Heart right ventricle (tissue), 16 donors: Measurements from ENCODE around the gene ABCA7. TPM values are rescaled to one million over a fixed set of nuclear protein-coding genes. Genes with fewer than 3 reads are reported as not detected.

ENCODE experiments used
- ATAC-seq, 8 donors: fragments of 200-7000 bp; cut with Tn5 transposase; one replicate each; pipeline ENCODE4 v1.9.1; 2020; ENCODE audit warnings: mild to moderate bottlenecking in 8 of 8, moderate library complexity in 8 of 8, moderate number of reproducible peaks in 1 of 8
- DNase-seq, 2 donors: peaks; one replicate each; pipeline ENCODE4 v3.0.0-alpha.2; 2020
- H3K27ac ChIP-seq, 10 donors: fragments of 200-600 bp; sonication (generic) in 2 of 10; one replicate each; pipeline versions ENCODE4 v1.5.0 to v1.8.0; 2020 to 2022; ENCODE audit warnings: mild to moderate bottlenecking in 3 of 10
- H3K27me3 ChIP-seq, 7 donors: fragments of 200-600 bp; one replicate each; pipeline ENCODE4 v1.8.0; 2021 to 2022; ENCODE audit warnings: mild to moderate bottlenecking in 2 of 7
- H3K36me3 ChIP-seq, 9 donors: fragments of 200-600 bp; sonication (generic) in 1 of 9; one replicate each; pipeline versions ENCODE4 v1.5.0 to v1.8.0; 2020 to 2022; ENCODE audit warnings: mild to moderate bottlenecking in 2 of 9
- H3K4me1 ChIP-seq, 9 donors: fragments of 200-600 bp; sonication (generic) in 1 of 9; one replicate each; pipeline versions ENCODE4 v1.5.0 to v1.8.0; 2020 to 2022; ENCODE audit warnings: mild to moderate bottlenecking in 4 of 9
- H3K4me3 ChIP-seq, 10 donors: fragments of 200-600 bp; sonication (generic) in 2 of 10; one replicate each; pipeline versions ENCODE4 v1.5.0 to v1.8.0; 2020 to 2022; ENCODE audit warnings: mild to moderate bottlenecking in 7 of 10, moderate library complexity in 2 of 10
- H3K9me3 ChIP-seq, 11 donors: fragments of 200-600 bp in 10 of 11; sonication (generic) in 2 of 11; one replicate each; pipeline versions ENCODE4 v1.5.0 to v1.8.0; 2013 to 2022; ENCODE audit warnings: mild to moderate bottlenecking in 2 of 11, control low read depth in 1 of 11, moderate library complexity in 1 of 11
- WGBS, 2 donors: extraction: QIAGEN DNeasy Blood & Tissue Kit; methylation state at CpG; one replicate each; pipeline ENCODE4 v1.1.7; 2013; ENCODE audit warnings: inconsistent platforms in 1 of 2; 5-methylcytosine and 5-hydroxymethylcytosine counted together
- intact Hi-C, 10 donors: fragments of 100-400 bp; cut with DNase I; formaldehyde crosslinking; loops; one replicate each; pipeline versions ENCODE4 v1.11.1 to v1.14.2; 2022
- polyA plus RNA-seq, 2 donors: library from polyadenylated mRNA; stranded (reverse); fragments of 200-250 nt; gene quantifications; one replicate each; pipeline ENCODE4 v1.2.3, GENCODE V29; 2013
- total RNA-seq, 10 donors: library from RNA; stranded (reverse); fragmentation: NEBNext Ultra II Directional in 3 of 10; extraction: Animal tissue kit (Norgen Biotek cat#: 25700) in 3 of 10; gene quantifications; one replicate each; pipeline versions ENCODE4 v1.2.1 to v1.2.4, GENCODE V29; 2021 to 2023
- TF ChIP-seq, protein P1 (sequence below), 9 donors: fragments of 200-600 bp; sonication (generic) in 2 of 9; IDR thresholded peaks; one replicate each; pipeline versions ENCODE4 v1.5.0 to v1.8.0; 2021 to 2022; ENCODE audit warnings: antibody characterized with exemption in 9 of 9, mild to moderate bottlenecking in 5 of 9, moderate library complexity in 1 of 9
- donor health status: Arrhythmogenic right ventricular cardiomyopathy.
- donor health status: ischemic (EF 13 %, LVEDD 7.1; RV severe dilation, severe dysfunction).
- donor health status: healthy with polysubstance abuse.
- donor health status: DM: no; HTN: yes; CAD: no.
- donor health status: DM: no; HTN: no; CAD: no.
- donor health status: ischemic (EF 25% LVEDD 6.9; RV normal size, moderate dysfunction).
- donor health status: ischemic (EF 25% LVEDD 5.7; RV mildly dilated, moderate dysfunction).
- donor health status: healthy.
- donor health status: DM: yes; HTN: yes; CAD: no.
- donor health status: Ischemic cardiomyopathy.
- donor health status: ischemic (EF 35%, LVEDD 5.7; RV mildly dilated, moderate dysfunction).
- donor health status: nonischemic (EF 11% LVEDD 7.7; RV severe dilation, severe dysfunction).
- donor health status: DM: yes; HTN: yes; CAD: no.
- donor health status: PGD.
- donor health status: ischemic (EF 29% LVEDD 5.4; RV normal size, mild dysfunction).
- donor health status: nonischemic (EF 23%, LVEDD 6.1; RV moderate dilation, normal function).

The ABCA7 gene
- total and polyA plus RNA-seq, 12 donors, result 2.7 to 23.4 (median 5.6) TPM

DNA sequence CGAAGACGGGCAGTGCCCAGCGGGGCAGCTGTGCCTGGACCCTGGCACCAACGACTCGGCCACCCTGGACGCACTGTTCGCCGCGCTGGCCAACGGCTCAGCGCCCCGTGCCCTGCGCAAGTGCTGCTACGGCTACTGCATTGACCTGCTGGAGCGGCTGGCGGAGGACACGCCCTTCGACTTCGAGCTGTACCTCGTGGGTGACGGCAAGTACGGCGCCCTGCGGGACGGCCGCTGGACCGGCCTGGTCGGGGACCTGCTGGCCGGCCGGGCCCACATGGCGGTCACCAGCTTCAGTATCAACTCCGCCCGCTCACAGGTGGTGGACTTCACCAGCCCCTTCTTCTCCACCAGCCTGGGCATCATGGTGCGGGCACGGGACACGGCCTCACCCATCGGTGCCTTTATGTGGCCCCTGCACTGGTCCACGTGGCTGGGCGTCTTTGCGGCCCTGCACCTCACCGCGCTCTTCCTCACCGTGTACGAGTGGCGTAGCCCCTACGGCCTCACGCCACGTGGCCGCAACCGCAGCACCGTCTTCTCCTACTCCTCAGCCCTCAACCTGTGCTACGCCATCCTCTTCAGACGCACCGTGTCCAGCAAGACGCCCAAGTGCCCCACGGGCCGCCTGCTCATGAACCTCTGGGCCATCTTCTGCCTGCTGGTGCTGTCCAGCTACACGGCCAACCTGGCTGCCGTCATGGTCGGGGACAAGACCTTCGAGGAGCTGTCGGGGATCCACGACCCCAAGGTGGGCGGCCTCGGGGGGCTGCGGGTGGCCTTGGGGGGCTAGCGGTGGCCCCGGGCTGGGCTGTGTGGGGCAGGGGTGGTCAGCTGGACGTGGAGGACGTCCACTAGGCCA is 34.9 kb upstream of the ABCA7 start:
- intact Hi-C loops, result no loop called here
- WGBS, 2 donors, result 88 to 89% methylated on average over 70 of the region's 70 CpGs
- peaks cover 11 to 37% (median 22%) of the 10 kb centered on the region in 7 donors for H3K27me3 ChIP-seq
- no peak overlapping the region for H3K27ac ChIP-seq
- H3K4me1 ChIP-seq, result peaks cover 0 to 23% (median 12%) of the 10 kb centered on the region in 9 donors
- no peak overlapping the region for H3K4me3 ChIP-seq
- no peaks in the 10 kb centered on the region for H3K9me3 ChIP-seq
- ATAC-seq (no peak), DNase-seq (no peak)
- TF ChIP-seq, protein P1, sequence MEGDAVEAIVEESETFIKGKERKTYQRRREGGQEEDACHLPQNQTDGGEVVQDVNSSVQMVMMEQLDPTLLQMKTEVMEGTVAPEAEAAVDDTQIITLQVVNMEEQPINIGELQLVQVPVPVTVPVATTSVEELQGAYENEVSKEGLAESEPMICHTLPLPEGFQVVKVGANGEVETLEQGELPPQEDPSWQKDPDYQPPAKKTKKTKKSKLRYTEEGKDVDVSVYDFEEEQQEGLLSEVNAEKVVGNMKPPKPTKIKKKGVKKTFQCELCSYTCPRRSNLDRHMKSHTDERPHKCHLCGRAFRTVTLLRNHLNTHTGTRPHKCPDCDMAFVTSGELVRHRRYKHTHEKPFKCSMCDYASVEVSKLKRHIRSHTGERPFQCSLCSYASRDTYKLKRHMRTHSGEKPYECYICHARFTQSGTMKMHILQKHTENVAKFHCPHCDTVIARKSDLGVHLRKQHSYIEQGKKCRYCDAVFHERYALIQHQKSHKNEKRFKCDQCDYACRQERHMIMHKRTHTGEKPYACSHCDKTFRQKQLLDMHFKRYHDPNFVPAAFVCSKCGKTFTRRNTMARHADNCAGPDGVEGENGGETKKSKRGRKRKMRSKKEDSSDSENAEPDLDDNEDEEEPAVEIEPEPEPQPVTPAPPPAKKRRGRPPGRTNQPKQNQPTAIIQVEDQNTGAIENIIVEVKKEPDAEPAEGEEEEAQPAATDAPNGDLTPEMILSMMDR (IDR thresholded peaks at IDR 0.05), result no peak
- H3K36me3 ChIP-seq, result peaks cover 0 to 13% (median 1%) of the 10 kb centered on the region in 9 donors

- 79 to 86% methylated on average over 27 of the region's 27 CpGs for WGBS, 2 donors
These were observed 33.1 kb upstream of the ABCA7 start for GRCh38 chr19:1006711-1007398.

DNA sequence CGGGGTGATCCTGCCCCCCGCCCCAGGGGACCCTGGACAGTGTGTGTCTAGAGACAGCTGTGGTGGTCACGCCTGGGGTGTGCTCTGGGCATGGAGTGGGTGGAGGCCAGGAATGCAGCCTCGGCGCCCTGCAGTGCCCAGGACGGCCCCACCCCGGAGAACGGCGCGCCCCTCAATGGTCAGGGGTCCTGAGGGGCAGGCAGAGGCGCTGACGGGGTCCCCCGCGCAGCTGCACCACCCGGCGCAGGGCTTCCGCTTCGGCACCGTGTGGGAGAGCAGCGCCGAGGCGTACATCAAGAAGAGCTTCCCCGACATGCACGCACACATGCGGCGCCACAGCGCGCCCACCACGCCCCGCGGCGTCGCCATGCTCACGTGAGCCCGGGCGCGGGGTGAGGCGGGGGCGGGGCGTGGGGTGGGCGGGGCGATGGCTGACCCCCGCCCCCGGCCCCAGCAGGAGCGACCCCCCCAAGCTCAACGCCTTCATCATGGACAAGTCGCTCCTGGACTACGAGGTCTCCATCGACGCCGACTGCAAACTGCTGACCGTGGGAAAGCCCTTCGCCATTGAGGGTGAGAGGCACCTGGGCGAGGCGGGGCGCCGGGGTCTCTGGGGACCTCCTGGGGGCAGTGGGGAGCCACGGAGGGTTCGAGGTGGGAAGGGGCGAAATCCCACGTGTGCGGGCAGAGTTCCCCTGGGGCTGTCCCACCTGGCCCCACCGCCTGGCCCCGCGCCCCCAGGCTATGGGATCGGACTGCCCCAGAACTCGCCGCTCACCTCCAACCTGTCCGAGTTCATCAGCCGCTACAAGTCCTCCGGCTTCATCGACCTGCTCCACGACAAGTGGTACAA is 32.3 kb upstream of the ABCA7 start:
- no peaks in the 10 kb centered on the region for H3K9me3 ChIP-seq
- peaks cover 0 to 8% (median 0%) of the 10 kb centered on the region in 9 donors for H3K4me1 ChIP-seq
- no peak overlapping the region for H3K27ac ChIP-seq
- TF ChIP-seq, protein P1 (IDR thresholded peaks at IDR 0.05), result no peak
- intact Hi-C loops, result no loop called here
- DNase-seq (no peak), ATAC-seq (no peak)
- WGBS, 2 donors, result 96% methylated on average over 55 to 73 of the region's 73 CpGs
- no peak overlapping the region for H3K4me3 ChIP-seq
- peaks cover 0 to 12% (median 1%) of the 10 kb centered on the region in 7 donors for H3K27me3 ChIP-seq
- H3K36me3 ChIP-seq, result peaks cover 0 to 39% (median 24%) of the 10 kb centered on the region in 9 donors

More at GRCh38 chr19:1006711-1007398, 33.1 kb upstream of the ABCA7 start:
- peaks cover 0 to 20% (median 5%) of the 10 kb centered on the region in 7 donors for H3K27me3 ChIP-seq
- H3K36me3 ChIP-seq, result peaks cover 0 to 31% (median 17%) of the 10 kb centered on the region in 9 donors
- no peak for DNase-seq
- no peak overlapping the region for H3K4me3 ChIP-seq
- peaks cover 0 to 9% (median 0%) of the 10 kb centered on the region in 9 donors for H3K4me1 ChIP-seq
- no peak for ATAC-seq
- TF ChIP-seq, protein P1 (IDR thresholded peaks at IDR 0.05), result no peak
- H3K9me3 ChIP-seq, result no peaks in the 10 kb centered on the region
- intact Hi-C loops, result no loop called here
- H3K27ac ChIP-seq, result no peak overlapping the region
